KG1 (cell line): ENCODE measurements around the gene GIT2.
"Not testable (repeated sequence)": the region's sequence is repeated elsewhere in the genome, so short reads cannot be mapped to it uniquely, and the experiment has no call there.

ENCODE experiments used
- DNase-seq: peaks from one replicate; lab custom pipeline; 2025; lab: John Stamatoyannopoulos, UW

GIT2 gene

DNA sequence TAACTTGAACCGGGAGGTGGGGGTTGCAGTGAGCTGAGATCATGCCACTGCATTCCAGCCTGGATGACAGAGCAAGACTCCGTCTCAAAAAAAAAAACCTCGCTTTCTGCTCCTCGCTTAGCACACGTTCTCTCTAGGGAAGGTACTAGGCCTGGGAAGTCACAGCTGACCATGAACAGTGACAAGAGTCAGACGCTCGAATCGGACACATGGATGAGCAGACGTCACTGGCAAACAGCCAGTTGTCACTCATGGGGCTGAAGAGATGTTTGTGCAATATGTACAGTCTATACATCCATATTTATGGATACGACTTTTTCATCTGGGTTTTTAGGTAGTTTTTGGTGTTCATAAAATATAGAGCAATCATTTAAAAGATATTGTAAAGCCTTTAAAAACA is 76.7 kb downstream of the GIT2 start:
- no peak for DNase-seq

- DNase-seq = no peak
Observed at GRCh38 chr12:109916045-109916444, 80.1 kb downstream of the GIT2 start.

DNA sequence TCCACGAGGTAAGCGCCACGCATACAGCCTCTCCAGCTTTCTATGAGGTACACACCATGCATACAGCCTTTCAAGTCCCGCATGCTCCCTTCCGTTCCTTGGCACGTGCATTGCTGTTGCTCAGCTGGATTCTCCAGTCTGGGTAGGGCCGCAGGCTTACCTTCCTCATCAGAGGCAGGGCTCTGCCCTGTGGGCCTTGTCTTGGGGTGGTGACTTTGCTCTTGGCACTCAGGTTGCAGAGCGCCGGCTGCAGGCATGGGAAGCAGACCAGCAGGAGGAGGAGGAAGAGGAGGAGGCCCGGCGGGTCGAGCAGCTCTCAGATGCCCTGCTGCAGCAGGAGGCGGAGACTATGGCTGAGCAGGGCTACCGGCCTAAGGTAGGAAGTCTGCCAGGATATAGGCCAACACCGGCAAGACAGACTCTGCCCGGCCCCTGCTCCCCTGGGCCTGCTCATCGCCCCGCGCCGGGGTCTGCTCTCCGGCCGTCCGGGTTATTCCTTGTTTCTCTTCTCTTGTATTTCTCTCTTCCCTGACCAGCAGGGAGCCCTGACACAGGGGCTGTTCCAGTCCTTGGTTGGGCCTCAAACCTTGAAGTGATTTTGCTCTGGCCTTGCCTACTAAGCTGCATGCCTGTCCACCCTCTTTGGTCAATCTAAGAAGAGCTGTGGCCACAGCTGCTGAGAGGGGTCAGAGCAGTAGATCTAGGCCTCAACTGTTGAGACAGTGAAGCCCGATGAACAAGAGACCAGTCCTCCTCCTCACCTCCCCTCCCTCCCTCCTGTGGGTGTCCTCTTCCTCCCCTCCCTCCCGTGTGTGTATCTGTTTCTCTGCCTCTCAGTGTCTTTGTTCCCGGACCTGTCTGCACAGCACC is 80.8 kb downstream of the GIT2 start:
- DNase-seq = no peak

GRCh38 chr12:109914461-109914860 is 81.7 kb downstream of the GIT2 start:
- no peak for DNase-seq

GRCh38 chr12:109912855-109913321 is 83.3 kb downstream of the GIT2 start:
- no peak for DNase-seq

DNA sequence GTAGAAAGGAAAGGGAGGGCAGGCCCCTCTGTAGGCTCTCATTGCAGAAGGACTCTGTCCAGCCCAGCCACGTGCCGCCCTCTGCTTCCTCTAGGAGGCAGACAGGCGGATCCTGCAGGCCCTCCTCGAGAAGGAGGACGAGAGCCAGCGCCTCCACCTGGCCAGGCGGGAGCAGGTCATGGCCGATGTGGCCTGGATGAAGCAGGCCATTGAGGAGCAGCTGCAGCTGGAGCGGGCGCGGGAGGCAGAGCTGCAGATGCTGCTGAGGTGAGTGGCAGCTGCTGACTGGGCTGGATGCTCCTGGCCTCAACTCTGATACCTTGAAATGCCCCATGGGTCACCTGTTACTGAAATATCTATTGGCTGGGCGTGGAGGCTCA is 85.2 kb downstream of the GIT2 start:
- no peak for DNase-seq

DNA sequence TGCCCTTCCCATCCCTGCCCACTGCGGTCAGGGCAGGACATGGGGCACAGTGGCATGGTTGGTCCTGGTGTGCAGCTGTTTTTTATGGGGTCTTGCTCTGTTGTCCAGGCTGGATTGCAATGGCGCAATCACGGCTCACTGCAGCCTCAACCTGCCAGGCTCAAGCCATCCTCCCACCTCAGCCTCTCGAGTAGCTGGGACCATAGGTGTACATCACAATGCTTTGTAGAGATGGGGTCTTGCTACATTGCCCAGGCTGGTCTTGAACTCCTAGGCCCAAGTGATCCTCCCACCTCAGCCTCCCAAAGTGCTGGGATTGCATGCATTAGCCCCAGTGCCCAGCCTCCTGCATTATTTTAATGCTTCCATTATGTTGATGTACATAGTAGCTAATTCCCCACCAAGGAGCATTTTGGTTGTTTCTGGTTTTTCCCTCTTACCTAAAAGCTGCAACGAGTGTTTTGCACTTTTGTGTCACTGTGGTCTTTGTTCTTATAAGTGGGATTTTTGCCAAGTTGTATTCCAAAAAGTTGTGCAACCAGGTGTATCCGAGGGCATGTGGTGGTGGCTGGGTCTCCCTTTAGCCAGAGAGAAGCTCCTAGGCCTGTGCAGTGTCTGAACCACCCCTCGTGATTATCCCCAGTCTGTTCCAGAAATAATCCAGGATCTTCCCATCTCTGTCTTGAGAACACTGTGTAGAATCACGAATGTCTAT is 85.8 kb downstream of the GIT2 start:
- DNase-seq = no peak

DNA sequence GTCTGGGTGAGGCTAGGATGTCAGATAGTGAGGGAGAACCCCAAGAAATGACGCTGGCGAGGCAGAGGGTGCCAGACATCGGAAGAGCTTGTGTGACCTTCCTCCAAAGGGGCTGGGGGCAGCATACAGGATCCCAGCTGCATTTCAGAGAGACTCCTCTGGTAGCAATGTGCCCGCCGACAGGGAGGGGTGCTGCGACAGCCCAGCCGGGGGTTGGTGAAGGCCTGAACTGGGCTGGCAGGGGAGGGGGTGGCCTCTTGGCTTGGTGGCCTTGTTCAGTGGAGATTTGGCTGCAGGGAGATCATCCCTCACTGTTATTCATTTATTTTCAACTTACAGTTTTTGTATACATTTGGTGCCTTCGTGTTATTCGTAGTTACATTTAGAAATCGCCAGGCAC is 90.9 kb downstream of the GIT2 start:
- no peak for DNase-seq

- no peak for DNase-seq
Observed at GRCh38 chr12:109902891-109903418, 93.2 kb downstream of the GIT2 start.

- DNase-seq = no peak
Observed at GRCh38 chr12:109900752-109901580, 95.2 kb downstream of the GIT2 start.

- DNase-seq = peak; percentile 81
Observed at GRCh38 chr12:109899783-109900751, 96.1 kb downstream of the GIT2 start, which contains the start of gene TCHP. TSS of gene TCHP (plus strand) at chr12:109900274. CDS start at chr12:109903027, 2,753 bp downstream.

- not testable (repeated sequence) for DNase-seq
Observed at GRCh38 chr12:109899345-109899744, 96.8 kb downstream of the GIT2 start.

GRCh38 chr12:109897029-109897428 is 99.1 kb downstream of the GIT2 start:
- DNase-seq = no peak

DNA sequence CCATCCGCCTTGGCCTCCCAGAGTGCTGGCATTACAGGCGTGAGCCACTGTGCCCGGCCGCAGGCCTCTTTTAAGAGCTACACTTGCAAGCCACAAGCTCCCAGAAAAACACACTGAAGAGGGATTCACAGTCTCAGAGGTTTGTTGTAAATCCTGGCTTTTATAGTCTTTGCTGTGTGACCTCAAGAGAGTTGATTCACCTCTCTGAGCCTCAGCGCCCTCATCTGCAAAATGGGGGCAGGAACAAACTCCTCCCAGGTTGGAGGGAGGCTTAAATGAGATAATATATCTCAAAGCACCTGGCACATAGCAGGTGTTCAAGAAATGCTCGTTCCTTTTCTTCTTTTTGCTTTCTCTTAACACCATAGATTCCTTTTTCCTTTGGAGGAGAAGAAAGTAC is 100.0 kb downstream of the GIT2 start:
- DNase-seq = no peak

DNA sequence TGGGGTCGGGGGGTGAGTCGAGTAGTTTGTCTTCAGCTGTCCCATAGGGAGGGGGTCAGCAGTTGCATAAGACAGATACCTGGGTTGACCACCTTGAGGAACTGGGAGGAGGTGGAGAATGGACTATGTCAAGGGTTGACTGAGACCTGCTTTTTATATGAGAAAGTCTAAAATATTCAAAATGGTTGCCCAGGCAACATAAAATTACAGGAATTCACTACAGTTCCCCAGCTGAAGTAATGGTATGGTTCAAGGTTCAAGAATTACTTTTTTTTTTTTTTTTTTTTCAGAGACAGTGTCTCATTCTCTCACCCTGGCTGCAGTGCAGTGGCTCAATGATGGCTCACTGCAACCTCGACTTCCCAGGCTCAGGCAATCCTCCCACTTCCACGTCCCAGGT is 101.2 kb downstream of the GIT2 start:
- no peak for DNase-seq

DNA sequence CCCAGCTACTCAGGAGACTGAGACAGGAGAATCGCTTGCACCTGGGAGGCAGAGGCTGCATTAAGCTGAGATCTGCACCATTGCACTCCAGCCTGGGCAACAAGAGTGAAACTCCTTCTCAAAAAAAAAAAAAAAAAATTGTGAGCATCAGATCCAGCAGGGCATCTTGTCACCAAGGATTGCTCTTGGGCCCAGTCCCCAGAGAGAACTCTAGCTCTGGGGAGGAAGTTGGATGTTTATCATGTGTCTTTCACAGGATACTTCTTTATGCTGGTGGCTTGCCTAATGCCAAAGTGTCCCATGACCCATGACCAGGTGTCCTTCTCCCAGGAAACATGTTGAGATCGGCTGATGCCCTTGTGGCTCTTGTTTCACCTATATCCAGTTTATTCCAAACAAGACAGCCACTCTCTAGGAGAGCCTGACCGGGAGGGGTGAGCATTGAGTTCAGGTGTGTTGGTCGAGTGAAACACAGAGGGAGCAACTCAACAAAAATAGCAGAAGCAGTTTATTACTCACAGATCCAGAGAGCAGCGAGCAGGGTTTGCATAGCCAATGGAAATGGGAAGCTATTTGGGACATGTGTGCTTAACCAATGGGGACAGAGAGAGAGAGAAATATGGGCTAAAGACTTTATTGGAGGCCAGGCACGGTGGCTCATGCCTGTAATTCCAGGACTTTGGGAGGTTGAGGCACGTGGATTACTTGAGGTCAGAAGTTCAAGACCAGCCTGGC is 102.7 kb downstream of the GIT2 start:
- no peak for DNase-seq

GRCh38 chr12:109892748-109893147 is 103.4 kb downstream of the GIT2 start:
- DNase-seq = no peak

DNA sequence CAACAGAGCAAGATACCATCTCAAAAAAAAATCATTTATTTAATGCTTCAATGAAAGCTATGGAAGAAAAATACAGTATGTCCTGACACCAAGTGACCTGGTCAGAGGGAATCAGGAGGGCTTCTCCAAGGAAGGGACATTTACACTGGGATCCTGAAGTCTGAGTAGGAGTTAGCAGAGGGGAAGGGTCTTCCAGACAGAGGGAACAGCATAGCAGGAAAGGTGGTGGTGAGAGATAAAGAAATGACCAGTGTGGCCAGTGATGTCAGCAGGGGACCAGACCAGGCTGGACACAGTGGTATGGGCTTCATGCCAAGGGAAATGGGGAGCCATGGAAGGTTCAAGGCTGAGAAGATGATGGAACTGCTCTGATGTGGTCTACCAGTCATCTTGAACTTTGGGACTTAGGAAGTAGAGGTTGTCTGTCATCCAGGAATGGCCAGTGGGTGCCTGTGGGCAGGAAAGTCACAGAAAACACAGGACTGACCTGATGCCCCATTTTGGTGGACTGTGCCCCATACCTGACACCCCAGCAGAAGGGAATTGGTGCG is 103.9 kb downstream of the GIT2 start:
- no peak for DNase-seq

GRCh38 chr12:109891731-109892130 is 104.4 kb downstream of the GIT2 start:
- DNase-seq = not testable (repeated sequence)
